ENCODE data around the gene SRC.

The SRC gene

DNA sequence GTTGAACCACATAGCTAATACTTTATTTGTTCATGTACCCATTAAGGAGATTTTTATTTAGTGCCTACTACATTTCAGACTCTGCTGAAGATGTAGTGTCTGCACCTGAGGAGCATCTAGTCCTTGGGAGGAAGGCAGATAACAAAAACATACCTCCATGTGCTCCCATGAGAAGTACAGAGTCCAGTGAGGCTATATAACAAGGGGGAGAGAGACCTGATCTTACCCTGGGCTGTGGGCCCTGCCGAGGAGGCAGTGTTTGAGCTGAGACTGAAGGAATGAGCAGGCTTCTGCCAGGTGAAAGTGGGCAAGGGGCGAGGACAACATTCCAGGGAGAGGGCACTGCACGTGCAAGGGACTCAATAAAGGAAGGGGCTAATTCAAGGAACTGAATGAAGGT, 44.4 kb upstream of the SRC start:
- Histone ChIP-seq H3K27ac (replicated peaks) (no peak overlapping the region), H3K4me3 (replicated peaks; ENCODE audit: insufficient read depth, low read length) (no peak overlapping the region), H3K27me3 (ENCODE audit: insufficient read depth, poor library complexity, severe bottlenecking) (no peaks in the 10 kb centered on the region)
- DNase-seq (ENCODE audit: low read depth in 1 of 2, low spot score in 1 of 2), result no peak
- TF ChIP-seq GABPA (IDR thresholded peaks at IDR 0.05; ENCODE audit: low read depth) (no peak), POLR2AphosphoS5 (IDR thresholded peaks at IDR 0.05; ENCODE audit: low read depth) (no peak), SPI1 (IDR thresholded peaks at IDR 0.05; ENCODE audit: borderline replicate concordance, low read depth) (no peak)
- TF ChIP-seq, protein P1, sequence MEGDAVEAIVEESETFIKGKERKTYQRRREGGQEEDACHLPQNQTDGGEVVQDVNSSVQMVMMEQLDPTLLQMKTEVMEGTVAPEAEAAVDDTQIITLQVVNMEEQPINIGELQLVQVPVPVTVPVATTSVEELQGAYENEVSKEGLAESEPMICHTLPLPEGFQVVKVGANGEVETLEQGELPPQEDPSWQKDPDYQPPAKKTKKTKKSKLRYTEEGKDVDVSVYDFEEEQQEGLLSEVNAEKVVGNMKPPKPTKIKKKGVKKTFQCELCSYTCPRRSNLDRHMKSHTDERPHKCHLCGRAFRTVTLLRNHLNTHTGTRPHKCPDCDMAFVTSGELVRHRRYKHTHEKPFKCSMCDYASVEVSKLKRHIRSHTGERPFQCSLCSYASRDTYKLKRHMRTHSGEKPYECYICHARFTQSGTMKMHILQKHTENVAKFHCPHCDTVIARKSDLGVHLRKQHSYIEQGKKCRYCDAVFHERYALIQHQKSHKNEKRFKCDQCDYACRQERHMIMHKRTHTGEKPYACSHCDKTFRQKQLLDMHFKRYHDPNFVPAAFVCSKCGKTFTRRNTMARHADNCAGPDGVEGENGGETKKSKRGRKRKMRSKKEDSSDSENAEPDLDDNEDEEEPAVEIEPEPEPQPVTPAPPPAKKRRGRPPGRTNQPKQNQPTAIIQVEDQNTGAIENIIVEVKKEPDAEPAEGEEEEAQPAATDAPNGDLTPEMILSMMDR (IDR thresholded peaks at IDR 0.05; ENCODE audit: insufficient read depth, low read length), result no peak
- TF ChIP-seq, protein P2, sequence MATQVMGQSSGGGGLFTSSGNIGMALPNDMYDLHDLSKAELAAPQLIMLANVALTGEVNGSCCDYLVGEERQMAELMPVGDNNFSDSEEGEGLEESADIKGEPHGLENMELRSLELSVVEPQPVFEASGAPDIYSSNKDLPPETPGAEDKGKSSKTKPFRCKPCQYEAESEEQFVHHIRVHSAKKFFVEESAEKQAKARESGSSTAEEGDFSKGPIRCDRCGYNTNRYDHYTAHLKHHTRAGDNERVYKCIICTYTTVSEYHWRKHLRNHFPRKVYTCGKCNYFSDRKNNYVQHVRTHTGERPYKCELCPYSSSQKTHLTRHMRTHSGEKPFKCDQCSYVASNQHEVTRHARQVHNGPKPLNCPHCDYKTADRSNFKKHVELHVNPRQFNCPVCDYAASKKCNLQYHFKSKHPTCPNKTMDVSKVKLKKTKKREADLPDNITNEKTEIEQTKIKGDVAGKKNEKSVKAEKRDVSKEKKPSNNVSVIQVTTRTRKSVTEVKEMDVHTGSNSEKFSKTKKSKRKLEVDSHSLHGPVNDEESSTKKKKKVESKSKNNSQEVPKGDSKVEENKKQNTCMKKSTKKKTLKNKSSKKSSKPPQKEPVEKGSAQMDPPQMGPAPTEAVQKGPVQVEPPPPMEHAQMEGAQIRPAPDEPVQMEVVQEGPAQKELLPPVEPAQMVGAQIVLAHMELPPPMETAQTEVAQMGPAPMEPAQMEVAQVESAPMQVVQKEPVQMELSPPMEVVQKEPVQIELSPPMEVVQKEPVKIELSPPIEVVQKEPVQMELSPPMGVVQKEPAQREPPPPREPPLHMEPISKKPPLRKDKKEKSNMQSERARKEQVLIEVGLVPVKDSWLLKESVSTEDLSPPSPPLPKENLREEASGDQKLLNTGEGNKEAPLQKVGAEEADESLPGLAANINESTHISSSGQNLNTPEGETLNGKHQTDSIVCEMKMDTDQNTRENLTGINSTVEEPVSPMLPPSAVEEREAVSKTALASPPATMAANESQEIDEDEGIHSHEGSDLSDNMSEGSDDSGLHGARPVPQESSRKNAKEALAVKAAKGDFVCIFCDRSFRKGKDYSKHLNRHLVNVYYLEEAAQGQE (IDR thresholded peaks at IDR 0.05; ENCODE audit: insufficient replicate concordance, low read depth), result no peak

DNA sequence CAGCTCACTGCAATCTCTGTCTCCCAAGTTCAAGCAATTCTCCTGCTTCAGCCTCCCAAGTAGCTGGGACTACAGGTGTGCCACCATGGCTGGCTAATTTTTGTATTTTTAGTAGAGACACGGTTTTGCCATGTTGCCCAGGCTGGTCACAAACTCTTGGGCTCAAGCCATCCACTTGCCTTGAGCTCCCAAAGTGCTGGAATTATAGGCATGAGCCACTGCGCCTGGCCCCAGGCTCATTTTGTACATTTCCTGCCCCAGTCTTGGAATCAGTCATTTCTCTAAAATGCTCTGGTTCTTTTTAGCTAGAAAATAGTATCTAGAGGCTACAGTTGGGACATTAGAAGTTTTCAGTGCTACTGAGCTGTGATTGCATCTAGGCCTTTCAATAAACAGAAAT, 43.0 kb upstream of the SRC start:
- Histone ChIP-seq H3K27me3 (ENCODE audit: insufficient read depth, poor library complexity, severe bottlenecking) (no peaks in the 10 kb centered on the region), H3K27ac (replicated peaks) (no peak overlapping the region), H3K4me3 (replicated peaks; ENCODE audit: insufficient read depth, low read length) (no peak overlapping the region)
- no peak for TF ChIP-seq SPI1 (IDR thresholded peaks at IDR 0.05; ENCODE audit: borderline replicate concordance, low read depth)
- no peak for TF ChIP-seq POLR2AphosphoS5 (IDR thresholded peaks at IDR 0.05; ENCODE audit: low read depth)
- TF ChIP-seq, protein P1 (IDR thresholded peaks at IDR 0.05; ENCODE audit: insufficient read depth, low read length), result no peak
- TF ChIP-seq, protein P2 (IDR thresholded peaks at IDR 0.05; ENCODE audit: insufficient replicate concordance, low read depth), result no peak
- TF ChIP-seq GABPA (IDR thresholded peaks at IDR 0.05; ENCODE audit: low read depth), result no peak
- DNase-seq (ENCODE audit: low read depth in 1 of 2, low spot score in 1 of 2), result no peak

DNA sequence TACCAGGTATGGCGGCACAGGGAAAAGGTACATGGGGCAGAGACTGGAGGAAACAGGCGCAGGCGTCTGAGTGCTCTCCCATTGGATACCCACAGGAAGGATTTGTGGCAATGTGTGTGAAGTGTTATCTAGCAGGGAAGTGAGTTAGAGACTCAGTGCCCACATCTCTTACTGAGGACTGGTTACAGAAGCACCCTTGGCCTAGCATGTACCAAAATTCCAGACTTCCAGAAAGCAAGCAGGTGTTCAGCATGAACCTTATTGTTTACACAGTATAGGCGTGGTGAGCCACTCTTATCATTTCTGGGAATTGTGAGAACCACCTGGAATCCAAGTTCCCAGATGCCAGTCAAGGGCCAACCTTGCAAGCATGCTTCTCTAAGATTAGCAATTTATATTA, 42.3 kb upstream of the SRC start:
- Histone ChIP-seq H3K27me3 (ENCODE audit: insufficient read depth, poor library complexity, severe bottlenecking) (no peaks in the 10 kb centered on the region), H3K27ac (replicated peaks) (no peak overlapping the region), H3K4me3 (replicated peaks; ENCODE audit: insufficient read depth, low read length) (no peak overlapping the region)
- DNase-seq (ENCODE audit: low read depth in 1 of 2, low spot score in 1 of 2), result no peak
- TF ChIP-seq SPI1 (IDR thresholded peaks at IDR 0.05; ENCODE audit: borderline replicate concordance, low read depth) (no peak), GABPA (IDR thresholded peaks at IDR 0.05; ENCODE audit: low read depth) (no peak), POLR2AphosphoS5 (IDR thresholded peaks at IDR 0.05; ENCODE audit: low read depth) (no peak)
- TF ChIP-seq, protein P1 (IDR thresholded peaks at IDR 0.05; ENCODE audit: insufficient read depth, low read length), result no peak
- TF ChIP-seq, protein P2 (IDR thresholded peaks at IDR 0.05; ENCODE audit: insufficient replicate concordance, low read depth), result no peak

Data from HL-60 (cell line).